NCI-H1105 (cell line): ENCODE data around the gene SDHC.
A peak's percentile ranks its signal among the peaks of the same experiment; 100 is the strongest.
"Not testable (repeated sequence)": the region's sequence is repeated elsewhere in the genome, so short reads cannot be mapped to it uniquely, and the experiment has no call there.

Experiments used
- DNase-seq: peaks from one replicate; lab custom pipeline; 2025; lab: John Stamatoyannopoulos, UW

Gene SDHC

DNA sequence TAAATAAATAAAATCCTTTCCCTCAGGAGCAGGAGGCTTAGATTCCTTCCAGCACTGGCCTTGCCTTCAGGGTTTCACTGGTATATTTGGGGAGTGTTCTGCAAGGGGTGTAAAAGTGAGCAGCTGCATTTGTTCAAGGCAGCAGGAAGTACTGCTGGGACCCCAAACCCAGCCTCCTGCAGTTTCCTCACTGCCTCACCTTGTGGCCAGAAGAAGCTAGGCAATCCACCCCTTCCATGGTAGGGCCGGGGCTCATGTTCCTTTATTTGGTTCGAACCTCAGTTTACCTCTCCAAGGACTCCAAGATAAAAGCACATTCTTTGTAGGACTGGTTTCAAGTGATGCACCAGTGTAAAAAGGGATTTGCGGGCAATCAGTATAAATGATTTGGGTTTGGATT is 74.5 kb downstream of the SDHC start:
- DNase-seq: no peak

DNA sequence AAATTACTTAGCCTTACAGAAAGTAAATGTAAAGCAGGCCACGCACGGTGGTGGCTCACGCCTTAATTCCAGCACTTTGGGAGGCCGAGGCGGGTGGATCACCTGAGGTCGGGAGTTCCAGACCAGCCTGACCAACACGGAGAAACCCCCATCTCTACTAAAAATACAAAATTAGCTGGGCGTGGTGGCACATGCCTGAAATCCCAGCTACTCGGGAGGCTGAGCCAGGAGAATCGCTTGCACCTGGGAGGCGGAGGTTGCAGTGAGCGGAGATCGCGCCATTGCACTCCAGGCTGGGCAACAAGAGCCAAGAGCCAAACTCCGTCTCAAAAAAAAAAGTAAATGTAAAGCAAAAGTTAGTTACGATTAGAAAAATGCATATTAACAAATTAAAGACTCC is 75.0 kb downstream of the SDHC start:
- DNase-seq: not testable (repeated sequence)

DNA sequence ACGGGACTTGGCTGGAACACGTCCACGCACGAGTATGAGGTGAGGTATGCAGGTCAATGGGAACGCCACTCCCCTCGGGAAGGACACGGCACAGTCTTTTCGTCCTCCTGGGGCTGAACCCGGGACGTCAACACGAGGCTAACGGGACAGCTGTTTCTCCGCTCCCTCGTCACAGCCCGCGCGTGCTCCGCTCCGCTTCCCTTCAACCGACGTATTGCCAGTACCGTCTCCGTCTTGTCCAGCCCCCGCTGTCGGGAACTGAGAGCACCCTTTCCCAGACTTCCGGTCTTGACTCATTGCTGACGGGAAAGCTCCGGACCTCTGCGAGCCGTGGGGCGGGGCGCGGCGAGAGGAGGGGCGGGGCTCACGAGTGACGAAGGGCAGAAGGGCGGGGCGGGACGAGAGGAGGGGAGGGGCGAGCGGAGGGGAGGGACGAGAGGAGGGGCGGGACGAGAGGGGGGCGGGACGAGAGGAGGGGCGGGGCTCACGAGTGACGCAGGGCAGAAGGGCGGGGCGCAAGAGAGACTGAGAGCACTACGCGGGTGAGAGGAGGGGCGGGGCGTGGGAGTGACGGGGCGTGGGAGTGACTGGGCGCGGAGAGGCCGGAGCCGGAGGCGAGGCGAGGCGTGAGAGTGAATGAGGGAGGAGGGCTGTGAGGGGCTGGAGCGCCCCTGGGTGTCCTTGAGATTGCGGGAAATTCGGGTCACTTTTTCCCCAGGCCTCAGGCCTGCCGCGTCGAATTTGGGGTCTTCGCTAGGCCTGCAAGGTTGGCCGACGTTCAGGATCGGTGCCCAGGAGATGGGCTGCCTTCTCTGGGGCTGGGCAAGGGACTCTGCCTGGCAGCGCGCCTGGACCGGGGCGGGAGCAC is 75.7 kb downstream of the SDHC start:
- peak; percentile 96 for DNase-seq

DNA sequence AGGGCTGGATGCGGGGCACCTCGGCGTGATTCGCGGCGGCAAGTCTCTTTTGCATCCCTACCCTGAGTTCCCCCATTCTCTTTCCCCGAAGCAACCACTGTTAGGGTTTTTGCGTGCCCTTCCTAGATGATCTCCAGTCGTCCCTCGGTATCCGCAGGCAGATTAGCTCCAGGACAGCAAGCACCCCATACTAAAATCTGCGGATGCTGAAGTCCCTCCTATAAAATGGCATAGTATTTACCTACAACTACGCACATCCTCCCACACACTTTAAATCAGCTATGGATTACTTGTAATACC is 76.3 kb downstream of the SDHC start:
- DNase-seq: no peak

DNA sequence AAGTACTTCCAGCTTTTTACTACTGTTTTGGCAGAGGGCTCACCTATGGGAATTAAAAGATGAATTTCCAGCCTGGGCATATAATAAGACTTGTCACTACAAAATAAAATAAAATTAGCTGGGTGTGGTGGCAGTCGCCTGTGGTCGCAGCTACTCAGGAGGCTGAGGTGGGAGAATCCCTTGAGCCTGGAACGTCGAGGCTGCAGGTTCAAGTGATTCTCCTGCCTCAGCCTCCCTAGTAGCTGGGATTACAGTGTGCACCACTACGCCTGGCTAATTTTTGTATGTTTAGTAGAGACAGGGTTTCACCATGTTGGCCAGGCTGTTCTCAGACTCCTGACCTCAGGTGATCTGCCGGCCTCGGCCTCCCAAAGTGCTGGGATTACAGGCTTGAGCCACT is 77.0 kb downstream of the SDHC start:
- not testable (repeated sequence) for DNase-seq

DNA sequence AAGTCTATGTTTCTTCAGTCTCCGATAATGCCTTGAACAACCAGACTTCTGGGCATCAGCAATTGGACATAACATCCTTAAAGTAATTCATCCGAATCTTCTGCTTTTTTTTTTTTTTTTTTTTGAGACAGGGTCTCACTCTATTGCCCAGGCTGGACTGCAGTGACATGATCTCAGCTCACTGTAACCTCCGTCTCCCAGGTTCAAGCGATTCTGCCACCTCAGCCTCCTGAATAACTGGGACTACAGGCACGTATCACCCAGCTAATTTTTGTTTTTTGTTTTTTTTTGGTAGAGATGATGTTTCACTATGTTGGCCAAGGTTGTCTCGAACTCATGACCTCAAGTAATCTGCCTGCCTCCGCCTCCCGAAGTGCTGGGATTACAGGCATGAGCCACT is 77.4 kb downstream of the SDHC start:
- DNase-seq: no peak

DNA sequence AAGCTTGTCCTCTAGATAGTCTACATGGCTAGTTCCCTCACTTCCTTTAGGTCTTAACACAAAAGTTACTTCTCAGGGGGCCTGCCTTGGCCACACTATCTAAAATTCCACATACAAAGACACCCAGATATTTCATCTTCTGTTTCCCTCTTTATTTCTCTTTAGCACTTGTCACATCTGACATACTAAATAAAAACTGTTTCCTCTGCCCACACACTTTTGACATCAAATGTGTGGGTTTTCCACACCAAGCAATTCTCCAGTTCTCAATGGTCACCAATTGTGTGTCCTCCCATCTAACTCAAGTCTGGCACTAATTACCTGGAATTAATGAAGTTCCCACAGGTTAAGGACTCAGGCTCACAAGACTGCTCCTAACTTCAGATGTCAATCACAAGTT is 79.0 kb downstream of the SDHC start:
- no peak for DNase-seq

DNA sequence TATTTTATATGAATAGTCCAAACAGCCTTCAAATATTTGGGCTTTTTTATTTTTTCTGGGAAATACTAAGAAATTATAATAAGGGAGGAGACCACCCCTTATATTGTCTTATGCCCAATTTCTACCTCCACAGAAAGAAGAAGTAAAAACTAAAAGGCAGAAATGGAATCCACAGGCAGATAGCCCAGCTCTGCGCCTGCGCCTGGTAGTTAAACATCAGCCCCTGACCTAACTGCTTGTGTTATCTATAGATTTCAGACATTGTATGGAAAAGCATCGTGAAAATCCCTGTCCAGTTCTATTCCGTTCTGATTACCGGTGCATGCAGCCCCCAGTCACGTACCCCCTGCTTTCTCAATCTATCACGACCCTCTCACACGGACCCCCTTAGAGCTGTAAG is 82.9 kb downstream of the SDHC start:
- DNase-seq: not testable (repeated sequence)

DNA sequence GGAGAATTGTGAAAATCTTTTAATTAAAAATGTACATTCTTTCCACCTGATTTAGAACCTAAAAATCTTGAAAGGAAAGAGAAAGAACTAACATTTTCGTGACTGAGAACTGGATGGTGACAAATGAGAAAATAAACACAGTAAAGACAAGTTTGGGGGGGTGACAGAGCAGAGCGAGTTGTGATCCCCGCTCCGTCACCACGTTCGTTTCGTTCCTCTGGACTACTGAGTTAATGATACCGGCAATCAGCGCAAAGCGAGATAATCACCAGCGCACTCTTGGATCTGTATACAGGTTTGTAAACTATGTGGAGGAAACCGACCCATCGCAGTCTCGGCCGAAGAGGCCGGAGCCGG is 84.7 kb downstream of the SDHC start:
- no peak for DNase-seq

DNA sequence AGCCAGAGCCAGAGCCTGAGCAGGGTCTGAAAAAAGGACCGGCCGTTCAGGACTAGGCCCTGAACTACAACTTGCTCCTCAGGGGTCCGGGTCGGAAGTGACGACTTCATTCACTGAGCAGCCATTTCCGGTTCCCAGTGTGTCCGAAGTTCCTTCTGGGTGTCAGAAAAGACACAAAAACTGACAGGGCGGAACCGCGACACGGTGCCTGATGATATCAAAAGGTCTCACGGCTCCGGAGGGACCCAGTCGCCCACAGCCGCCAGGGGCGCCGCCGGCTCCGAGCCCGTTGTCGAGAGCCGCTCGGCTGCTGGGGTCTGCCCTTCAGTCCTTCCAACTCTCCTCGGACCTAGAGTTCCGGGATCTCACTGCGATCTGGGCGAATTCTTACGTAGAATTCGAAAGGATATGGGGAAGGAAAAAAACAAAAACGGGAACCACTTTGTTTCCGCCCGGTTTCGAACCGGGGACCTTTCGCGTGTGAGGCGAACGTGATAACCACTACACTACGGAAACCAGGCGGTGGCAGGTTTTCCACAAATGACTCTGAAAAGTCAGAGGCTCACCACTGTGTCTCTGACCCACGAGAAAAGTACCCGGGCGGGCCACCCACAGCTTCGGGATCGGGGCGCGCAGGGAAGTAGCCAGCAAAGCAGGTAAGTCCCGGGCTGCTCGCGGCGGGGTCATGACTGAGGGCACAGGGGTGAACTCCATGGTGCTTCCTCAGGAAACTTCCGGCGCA is 85.2 kb downstream of the SDHC start:
- DNase-seq: peak; percentile 85

DNA sequence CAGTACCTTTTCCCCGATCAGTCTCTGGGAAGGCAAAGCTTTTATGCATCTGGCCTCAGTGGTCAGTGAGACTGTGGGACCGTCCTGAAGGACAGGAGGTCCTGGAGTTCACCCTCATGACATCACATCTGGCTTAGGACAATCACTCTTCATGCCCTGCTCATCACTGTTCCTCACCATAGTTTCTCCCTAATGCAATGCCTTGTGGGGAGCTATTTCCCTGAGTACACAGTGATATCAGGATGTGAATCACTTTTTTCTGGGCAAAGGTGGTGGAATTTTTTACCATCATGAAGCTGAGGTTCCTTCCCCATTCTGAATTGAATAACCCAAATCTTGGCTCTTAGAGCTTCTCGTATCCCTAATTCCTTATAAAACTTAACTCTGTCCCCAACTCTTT is 88.3 kb downstream of the SDHC start:
- no peak for DNase-seq

DNA sequence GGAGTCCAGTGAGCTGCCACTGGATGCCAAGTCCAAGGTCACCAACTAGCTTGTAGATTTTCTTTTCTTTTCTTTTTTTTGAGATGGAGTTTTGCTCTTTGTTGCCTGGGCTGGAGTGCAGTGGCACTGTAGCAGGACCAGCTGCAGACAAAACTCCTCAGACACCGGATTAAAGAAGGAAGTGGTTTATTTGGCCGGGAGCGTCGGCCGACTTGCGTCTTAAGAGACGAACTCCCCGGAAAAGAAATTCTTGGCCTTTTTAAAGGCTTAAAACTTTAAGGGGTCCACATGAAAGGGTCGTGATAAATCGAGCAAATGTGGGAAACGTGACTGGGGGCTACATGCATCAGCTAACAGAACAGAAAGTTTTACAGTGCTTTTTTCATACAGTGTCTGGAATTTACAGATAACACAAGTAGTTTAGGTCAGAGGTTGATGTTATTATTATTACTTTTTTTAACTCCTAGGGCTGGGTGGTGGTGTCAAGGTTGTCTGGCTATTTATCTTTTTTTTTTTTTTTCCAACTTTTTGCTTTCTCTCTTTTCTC is 89.9 kb downstream of the SDHC start:
- DNase-seq: no peak

DNA sequence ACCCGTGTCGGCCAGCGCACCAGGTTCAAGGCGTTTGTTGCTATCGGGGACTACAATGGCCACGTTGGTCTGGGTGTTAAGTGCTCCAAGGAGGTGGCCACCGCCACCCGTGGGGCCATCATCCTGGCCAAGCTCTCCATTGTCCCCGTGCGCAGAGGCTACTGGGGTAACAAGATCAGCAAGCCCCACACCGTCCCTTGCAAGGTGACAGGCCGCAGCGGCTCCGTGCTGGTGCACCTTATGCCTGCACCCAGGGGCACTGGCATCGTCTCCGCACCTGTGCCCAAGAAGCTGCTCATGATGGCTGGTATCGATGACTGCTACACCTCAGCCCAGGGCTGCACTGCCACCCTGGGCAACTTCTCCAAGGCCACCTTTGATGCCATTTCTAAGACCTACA is 92.4 kb downstream of the SDHC start:
- DNase-seq: not testable (repeated sequence)

DNA sequence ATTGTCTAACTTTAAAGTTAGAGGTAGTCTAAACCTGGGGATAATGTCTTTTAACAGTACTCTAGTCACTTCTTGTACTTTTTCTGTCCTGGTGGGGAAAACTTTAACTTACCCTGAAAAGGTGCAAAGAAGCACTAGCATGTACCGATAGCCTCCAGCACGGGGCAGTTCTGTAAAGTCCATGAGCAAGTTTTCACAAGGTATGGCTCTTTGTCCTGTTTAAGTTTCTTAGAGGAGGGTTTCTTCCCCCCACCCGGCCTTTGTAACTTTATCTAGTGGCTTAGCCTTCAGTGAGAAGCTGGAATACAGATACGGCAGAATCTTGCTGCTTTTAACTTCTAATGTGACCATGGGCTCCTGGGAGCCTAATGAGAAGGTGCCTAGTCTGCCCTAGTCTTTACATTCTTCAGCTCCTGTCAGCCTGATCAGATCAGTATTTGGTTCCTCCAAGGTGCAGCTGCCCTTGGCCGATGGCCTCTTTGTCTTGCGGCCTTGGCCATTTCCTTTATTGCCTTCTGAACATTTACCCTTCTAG is 93.3 kb downstream of the SDHC start:
- DNase-seq: no peak

DNA sequence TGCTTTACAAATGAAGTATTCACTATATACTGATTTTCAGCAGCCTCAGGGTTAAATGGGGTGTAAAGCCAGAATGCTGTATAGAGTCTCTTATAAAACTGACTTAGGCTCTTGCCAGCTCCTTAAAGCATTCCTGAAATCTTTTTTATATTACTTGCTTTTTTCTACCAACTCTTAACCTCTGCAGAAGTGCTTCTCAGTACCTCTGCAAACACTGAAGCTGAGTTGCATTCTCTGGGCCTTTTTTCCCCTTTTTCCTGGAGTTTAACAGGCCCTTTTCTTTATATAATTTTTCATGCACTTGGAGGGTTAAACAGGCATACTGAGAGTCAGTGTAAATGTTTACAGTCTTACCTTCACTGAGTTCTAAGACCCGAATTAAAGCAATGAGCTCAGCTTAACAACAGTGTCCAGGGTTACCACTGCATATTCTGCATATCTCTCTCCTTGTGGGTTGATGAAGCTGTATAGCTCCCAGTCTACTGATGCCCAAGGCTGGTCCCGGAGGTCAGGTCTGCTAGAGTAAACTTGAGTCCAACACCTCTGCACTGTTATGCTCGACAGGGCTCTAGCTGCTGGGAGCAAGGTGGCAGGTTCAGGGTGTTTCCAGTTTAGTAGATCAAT is 94.4 kb downstream of the SDHC start:
- DNase-seq: no peak

DNA sequence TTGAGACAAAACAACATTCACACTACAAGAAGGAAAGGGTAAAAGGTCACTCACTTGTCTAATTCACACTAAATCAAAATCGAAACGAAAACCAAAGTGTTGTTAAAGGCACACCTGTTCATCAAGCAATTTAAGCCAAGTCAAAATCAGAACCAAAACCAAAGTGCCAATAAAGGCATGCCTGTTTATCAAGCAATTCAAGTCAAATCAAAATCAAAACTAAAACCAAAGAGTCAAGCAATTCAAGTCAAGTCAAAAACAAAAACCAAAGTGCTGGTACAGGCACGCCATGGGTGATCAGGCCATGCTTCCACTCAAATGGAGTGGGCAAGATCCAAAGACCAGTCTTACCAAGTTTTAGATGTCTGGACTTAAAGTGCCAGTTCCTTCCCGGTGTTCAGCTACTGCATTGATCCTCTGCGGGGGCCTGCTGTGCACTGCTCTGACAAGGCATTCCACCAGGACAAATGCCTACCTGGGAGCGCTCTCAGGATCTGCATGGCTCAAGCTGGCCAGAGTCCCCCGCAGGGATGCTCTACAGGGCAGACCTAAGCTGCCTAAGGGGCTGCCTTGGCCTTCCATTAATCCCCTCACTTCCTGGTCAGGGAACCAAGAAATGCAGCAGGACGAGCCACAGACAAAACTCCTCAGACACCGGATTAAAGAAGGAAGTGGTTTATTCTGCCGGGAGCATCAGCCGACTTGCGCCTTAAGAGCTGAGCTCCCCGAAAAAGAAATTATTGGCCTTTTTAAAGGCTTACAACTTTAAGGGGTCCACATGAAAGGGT is 95.9 kb downstream of the SDHC start:
- DNase-seq: not testable (repeated sequence)

DNA sequence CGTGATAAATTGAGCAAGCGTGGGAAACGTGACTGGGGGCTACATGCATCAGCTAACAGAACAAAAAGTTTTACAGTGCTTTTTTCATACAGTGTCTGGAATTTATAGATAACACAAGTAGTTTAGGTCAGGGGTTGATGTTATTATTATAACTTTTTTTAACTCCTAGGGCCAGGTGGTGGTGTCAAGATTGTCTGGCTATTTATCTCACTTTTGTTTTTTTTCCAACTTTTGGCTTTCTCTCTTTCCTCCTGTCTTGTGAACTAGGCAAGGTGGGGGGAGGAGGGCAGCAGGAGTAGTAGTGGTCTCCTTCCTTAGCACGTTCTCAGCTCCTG is 96.4 kb downstream of the SDHC start:
- not testable (repeated sequence) for DNase-seq
